CD4-positive, alpha-beta T cell treated with Interleukin-6 at 100 ng/mL for 8 hours (primary cell): ENCODE data around the gene ARL3.

ENCODE experiments used
- DNase-seq: peaks from one replicate; pipeline ENCODE4 v3.0.0-alpha.2; 2020; ENCODE audit warnings: mixed read lengths, low spot score

Gene ARL3

DNA sequence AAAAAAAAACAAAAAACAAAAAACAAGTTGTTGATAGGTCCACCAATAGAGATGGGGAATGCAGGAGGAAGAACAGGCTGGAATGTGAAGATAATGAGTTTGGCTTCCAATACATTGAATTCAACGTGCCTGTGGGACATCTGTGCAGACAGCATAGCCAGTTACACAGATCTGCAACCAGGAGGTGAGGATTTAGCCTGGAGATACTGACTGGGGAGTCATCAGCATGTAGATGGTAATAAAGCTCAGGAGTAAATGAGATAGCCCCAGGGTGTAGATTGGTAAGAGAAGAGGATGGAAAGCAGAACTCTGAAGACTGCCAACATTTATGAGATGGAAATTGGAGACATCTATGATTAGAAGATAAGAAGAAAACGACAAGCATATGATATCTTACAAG, 74.7 kb downstream of the ARL3 start:
- DNase-seq: no peak

DNA sequence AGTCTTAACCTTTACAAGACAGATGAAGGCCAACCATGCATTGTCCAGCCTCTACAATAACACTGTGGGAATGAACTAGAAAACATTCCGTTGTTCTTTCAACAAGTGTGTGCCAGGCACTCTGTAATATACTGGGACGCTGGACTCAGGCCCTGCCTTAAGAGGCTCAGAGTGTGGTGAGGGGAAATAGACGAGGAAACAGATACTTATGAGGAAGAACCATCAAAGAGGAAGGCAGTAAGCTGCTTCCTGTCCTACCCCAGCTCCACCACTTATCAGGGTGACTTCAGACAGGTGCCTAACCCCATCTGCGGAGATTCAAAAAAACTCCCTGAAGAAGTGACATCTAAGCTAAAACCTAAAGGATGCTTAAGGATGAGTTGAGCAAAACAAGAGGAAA, 78.8 kb downstream of the ARL3 start:
- DNase-seq: peak; percentile 49

DNA sequence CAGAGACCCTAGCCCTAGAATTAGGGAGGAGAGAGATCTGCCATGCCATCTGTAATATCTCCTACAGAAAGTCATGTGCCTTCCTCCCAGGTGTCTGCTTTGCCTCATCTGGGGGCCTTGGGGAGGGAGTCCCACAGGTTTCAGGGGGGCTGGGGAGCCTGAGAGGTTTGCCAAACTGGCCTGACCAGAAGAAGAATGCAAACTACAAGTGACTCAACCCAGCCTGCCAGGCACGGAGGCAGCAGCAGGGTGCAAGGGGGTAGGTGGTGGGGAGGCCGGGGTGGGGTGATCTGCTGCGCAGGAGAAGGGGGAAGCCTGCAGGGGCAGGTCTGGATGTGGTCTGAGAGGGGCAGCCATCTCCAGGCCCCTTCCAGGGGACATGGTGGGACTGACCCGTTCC, 79.5 kb downstream of the ARL3 start:
- DNase-seq: no peak

DNA sequence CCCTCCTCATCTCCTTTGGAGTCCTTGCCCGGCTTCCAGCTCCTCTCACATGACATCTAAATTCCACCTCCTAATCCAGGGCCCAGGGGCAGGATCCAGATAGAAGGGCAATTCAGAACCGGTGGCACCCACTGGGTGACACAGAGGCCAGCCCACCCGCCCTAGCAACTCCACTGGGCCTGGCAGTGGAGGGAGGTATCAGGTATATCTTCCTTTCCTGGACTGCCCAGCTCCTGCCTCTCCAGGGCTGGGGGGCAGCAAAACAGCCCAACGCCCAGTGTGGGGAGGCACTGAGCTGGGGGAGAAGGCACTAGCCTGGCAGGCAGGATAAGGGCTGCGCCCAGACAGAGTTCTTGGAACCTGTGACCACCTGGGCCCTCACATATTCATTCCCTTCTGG, 80.3 kb downstream of the ARL3 start:
- DNase-seq: no peak

DNA sequence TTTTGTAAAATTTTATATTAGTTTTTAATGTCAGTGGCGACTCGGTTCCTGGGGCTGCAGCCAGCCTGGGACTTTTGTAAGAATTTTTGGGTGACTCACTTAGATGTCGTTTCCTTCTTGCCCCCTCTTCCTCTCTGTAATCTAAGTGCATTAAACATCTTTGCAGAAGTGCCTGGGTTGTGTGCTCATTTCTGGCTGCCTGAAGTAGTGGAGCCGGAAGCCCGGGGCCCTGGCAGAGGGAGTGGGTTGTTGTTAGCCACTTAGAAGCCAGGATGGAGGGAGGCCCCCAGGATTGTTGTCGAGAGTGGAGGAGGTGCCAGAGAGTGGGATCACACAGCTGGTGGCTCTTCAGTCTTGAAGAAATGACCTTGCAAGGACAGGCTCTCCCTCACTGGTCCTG, 80.9 kb downstream of the ARL3 start:
- DNase-seq: peak; percentile 41

DNA sequence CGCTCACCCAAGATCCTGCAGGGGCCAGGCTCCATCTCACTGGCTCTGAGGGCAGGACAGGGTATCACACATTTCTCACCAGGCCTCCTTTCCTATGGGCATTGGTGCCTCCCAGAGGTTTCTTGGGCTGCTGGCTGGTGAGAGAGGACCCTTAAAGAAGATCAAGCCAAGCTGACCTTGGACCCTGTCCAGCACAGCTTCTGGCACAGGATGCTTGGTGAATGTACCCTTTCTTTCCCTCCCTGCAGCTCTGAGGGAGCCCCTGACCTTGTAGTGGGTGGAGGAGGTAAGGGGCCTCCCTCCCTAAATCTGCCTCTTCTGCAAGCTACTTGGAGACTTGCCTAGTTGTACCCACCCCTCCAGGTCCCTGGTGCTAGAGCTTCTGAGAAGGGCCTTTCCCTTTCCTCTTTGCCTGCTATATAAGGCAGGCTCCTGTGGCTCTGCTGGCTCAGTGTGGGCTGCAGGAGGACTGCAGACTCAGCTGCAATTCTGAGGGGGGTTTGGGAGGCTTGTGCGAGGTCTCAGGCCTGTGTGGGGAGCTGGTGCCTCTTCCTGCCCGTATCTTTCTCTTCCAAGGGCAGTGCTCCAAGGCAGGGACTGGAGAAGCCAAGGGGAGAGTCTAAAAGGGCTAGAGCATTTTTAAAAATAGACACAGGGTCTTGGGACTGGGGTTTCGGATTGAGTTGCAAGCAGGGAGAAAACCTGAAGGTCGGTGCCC, 81.6 kb downstream of the ARL3 start:
- no peak for DNase-seq

DNA sequence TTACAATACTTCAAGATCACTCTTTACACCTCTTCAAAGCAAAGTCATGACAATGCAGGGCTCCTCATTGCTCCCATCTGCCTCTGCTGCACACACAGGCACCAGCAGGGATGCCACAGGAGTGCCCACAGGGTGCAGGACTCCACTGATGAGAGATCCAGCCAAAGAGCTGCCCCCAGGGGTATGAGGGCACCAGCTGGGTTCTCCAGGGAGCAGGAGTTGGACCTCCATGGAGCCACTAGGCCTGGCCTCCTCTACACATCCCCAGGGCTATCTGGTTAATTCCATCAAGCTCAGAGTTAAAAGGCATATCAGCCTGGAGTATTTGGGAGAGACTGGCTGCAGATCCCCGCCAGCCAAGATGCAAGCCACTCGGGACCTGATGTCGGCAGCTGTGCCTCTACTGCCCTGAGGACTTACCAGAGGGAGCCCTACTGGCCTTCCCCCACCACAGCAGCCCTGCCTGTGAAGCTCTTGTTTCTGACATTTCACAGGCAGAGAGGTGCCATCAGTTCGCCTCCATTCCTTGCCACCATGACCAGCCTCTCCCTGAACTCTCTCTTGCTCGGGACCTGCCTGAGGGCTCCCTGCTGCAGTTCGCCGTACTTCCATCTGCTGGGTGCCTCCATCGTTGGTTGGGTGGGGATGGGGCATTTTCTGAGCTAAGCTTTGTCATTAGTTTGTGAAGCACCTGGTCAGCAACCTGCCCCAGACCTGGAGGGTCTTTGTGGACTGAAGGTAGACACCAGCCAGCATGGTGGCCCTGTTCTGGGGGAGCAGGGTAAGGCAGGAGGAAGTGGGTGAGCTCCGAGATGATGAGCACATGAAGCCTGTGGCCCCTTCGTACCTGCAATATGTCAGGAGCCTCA, 82.4 kb downstream of the ARL3 start:
- no peak for DNase-seq

DNA sequence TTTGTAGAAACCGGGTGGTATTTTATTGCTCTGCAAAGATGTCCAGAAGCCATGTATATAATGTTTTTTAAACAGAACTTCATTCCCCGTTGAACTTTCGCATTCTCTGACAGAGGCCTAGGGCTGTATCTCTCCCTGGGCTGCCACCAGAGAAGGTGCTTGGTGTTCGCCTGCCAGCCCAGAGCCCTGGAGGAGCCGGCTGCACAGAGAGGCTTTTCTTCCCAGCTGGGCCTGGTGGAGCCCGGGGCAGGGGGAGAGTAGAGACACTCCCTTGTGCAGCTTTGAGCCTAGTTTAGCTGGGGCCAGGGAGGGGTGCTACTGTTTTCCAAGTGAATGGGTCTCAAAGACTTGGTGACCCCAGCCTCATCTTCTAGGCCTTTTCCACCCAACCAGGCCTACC, 83.5 kb downstream of the ARL3 start:
- no peak for DNase-seq

DNA sequence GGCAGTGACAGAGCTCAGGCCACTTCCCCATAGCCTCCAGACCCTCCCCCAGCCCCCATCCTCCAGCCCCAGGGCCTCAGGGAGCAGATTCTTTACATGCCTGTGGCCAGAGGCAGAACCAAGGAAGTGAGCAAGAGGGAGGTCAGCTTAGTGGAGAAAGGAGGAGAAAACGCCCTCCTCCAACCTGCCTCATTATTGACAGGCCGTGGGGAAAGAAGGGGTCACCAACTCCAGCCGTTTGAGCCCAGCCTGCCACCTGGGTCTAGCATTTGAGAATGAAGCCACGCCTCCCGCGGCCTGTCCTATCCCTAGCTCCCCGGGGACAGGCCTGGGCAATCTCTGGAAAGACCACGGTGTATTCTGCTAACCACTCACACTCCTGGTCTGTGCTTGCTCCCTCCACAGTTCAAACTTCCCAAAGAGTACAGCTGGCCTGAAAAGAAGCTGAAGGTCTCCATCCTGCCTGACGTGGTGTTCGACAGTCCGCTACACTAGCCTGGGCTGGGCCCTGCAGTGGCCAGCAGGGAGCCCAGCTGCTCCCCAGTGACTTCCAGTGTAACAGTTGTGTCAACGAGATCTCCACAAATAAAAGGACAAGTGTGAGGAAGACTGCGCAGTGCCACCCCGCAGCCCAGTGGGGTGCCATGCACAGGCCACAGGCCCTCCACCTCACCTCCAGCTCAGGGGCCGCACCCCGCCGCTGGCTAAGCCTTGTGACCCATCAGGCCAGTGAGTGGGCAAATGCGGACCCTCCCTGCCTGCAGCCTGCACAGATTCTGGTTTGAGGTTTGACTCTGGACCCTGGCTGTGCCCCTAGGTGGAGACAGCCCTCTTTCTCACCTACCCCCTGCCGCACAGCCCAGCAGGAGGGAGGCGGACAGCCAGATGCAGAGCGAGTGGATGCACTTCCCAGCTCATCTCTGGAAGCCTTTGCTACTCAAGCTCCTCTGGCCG, 84.3 kb downstream of the ARL3 start:
- DNase-seq: no peak

DNA sequence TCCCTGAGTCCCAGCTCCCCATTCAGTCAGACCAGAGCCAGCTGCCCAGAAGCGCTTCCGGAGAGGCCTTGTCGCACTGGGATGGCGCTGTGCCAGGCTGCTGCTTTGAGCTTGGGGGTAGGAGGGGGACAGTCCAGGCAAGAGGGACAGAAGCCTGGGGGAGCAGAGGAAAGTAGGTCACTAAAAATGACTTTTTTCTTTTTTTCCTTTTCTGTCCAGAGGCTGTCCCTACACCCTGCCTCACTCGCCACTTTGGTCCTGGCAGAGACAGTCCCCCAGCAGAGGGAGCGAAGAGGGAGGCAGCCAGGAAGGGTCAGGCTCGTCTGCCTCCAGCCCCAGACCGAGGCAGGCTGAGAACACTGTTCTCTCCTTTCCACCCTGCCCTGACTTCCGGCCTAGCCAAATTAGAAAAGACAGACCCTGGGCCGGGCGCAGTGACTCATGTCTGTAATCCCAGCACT, 85.7 kb downstream of the ARL3 start:
- DNase-seq: no peak

DNA sequence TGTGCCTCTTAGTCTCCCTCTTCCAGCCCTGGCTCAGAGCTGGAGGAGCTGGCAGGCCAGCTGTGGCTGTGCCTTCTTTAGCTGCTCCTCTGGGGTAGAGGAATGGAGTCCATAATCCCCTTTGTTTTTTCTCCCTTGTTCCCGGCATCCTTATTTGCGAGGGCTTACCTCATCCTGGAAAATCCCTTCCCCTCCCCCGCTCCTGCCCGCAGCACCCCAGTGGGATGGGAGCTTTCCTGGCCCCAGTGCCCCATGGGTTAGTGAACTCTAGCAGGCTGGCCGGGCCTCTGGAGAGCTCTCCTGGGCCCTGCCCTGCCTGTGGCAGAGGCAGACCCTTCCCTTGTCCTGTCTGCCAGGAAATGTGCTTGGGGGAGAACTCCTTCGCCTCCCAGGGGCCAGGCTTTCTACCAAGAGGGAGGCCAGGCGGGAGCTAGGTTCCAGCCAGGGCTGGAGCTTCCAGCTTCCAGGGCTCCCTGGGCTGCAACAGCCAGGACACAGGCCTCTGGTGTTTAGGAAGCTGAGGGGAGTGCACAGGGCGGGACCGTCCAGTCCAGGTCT, 86.4 kb downstream of the ARL3 start:
- DNase-seq: no peak

DNA sequence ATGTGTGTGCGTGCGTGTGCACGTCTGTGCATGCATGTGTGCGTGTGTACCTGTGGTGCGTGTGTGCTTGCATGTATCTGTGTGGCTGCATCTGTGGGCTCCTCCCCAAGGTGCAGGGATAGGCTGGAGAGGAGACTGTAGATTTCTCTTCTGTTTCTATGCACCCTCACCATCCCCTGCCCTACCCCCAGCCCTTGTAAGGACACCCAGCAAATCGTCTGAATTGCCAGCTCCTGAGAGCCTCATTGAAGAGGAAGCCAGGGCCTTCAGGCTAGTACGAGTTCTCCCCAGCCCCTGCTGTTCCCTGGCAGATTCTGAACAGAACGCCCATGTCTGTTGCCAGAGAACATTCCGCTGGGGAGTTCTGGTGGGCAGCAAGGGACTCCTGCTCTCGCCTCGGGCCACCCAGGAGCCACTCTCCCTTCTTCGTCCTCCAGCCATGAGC, 86.9 kb downstream of the ARL3 start:
- no peak for DNase-seq

DNA sequence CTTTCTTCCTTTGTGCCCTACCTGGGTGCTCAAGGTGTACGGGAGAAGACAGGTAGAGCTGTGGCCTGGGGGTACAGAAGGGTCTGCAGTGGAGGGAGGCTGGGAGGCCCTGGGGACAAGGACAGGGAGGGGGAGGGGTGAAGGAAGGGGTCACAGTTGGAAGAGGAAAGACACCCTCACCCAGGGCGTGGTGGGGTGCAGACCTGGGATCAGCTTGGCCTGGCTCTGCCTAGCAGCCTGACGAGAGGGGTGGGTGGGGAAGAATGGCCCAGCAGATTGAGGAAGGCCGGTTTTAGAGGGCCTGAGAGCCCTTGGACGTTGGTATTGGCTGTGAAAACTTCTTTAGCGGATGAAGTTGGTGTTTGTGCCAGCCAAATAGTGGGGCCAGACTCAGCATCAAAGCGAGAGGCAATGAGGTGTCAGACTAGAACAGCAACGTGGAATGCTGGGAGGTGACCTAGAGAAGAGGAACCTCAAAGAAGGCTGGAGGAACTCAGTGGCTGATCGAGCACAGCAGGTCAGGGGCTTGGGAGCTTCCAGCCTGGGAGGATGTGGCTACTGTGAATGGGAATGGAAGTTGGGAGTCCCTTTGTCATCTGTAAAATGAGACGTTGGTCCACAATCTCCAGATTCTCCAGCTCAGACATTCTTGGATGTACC, 88.0 kb downstream of the ARL3 start:
- DNase-seq: no peak

DNA sequence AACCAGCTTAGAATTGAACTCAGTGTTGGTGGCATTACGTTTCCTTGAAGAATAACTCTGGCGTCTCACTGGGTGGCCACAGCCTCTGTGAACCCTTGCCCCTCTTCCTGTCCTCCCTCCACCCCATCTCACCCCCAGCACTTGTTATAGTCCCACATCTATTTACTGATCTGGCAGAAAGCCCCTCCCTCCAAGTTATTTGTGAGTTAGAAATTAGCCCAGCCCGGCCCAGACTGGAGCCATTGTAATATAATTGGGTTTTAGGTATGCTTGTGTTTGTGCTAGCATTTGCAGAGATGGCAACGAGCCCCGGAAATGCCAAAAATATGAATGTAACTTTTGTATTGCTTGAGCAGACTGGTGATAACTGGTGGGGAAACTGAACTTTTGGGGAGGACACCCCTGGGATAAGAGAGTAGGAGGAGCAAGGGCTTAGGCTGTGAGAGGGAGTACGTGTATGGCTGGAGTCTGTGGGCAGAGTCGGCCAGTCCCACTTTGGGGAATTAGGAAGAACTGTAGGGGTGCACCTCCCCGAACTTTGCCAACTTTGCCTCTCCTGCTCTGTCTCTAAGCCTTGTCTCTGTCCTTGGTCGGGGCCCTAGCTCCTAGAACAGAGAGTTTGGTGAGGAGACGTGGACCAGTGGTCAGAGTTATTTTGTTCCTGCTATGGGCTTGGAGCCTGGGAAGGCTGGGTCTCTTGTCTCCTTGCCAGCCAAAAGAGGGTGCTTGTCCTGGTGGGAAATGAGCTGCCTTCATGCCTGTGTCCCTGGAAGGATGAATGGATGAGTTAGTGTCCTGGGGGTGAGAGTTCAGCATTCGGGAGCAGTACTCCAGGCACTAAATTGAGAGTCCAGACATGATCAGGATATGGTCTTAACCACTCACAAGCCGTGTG, 89.2 kb downstream of the ARL3 start:
- no peak for DNase-seq

DNA sequence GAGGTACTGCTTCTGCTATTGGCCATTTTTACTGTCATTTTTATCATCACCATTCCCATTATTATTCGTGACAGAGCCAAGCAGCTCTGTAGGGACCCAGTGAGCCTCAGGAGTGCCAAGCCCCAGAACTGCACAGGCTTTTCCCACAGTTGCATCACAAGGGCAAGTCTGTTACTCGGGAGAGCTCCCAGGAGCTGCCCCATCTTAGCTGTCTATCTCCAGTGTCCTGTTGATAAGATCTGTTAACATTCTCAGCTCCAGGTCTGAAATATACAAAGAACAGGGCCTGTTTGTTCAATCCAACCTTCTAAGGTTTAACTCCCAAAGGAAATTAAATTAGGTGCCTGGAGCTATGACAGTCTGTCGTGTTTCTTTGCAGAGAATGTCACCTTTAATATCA, 90.1 kb downstream of the ARL3 start:
- DNase-seq: no peak
